EH (cell line): ENCODE measurements around the gene HACL1.
"Not testable (repeated sequence)": the region's sequence is repeated elsewhere in the genome, so short reads cannot be mapped to it uniquely, and the experiment has no call there.

Source experiments
- DNase-seq: peaks from one replicate; pipeline ENCODE4 v3.0.0-alpha.2; 2015; ENCODE audit warnings: low read depth

The HACL1 gene

DNA sequence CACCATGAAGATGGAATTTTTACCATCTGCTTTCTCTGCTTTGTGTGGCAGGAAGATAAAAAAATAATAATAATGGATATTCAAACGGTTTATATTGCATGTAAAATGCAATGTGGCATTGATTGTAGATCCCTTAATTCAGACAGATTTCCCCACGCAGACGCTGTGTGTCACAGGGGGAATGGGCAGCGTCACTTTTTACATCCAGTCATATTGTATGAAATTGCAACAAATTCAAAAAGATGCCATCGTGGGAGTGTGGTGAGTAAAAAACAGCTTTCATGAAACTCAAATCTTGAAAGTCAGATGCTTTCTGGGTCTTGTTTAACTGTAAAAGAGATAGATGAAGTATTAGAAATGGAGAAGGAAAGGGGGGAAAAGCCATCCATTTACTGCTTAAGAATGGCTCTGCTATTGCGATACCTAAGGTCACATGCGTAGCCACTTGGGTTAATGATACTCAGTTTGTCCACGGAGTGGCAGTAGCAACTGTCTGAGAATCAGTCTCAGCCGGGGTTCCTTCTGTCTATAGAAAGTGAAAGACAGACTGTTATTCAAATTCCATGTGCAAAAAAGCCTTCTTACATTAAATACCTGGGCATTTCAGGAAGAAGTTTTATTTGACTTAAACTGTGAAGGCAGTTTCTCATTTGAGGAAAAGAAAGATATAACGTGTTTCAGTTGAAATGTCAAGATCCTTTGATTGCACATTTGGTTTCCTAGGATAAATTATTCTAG, 28.7 kb upstream of the HACL1 start:
- peak; percentile 89 for DNase-seq

DNA sequence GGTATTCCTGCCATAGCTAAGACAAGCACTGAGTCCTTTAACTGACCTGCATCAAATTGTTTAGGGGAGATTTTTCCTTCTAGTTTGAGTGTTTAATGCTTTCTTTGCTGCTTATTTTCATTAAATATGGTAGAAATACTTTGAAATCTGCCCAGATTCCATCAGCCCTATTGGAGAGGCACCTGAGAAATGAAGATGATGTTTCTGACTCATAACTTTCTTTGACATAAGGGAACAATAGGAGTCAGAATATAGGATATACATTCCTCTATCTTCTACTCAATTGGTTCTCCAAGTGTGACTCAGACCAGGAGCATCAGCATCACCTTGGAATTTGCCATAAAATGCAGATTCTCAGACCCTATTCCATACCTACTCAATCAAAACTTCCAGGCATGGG, 27.6 kb upstream of the HACL1 start:
- no peak for DNase-seq

DNA sequence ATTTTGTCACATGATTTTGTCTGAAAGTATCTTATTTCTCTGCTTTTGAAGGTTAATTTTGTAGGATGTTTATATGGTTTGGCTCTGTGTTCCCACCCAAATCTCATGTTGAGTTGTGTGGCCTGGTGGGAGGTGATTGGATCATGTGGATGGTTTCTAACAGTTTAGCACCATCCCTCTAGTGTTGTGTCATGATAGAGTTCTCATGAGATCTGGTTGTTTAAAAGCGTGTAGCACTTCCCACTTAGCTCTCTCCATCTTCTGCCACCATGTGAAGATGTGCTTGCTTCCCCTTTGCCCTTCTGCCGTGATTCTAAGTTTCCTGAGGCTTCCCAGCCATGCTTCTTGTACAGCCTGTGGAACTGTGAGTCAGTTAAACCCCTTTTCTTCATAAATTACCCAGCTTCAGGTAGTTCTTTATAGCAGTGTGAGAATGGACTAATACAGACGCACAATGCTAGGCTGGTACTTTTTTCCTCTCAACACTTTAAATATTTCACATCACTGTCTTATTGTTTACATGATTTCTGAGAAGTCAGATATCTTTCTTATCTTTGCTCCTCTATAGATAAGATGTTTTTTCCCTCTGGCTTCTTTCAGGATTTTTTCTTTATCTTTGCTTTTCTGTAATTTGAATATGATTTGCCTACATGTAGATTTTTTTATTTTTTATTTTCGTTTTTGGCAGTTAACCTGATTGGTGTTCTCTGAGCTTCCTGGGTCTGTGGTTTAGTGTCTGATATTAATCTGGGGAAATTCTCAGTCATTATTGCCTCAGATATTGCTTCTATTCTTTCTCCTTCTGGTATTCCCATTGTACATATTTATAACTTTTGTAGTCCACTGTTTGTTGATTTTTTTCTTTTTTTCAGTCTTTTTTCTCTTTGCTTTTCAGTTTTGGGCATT, 22.4 kb upstream of the HACL1 start:
- DNase-seq = no peak

DNA sequence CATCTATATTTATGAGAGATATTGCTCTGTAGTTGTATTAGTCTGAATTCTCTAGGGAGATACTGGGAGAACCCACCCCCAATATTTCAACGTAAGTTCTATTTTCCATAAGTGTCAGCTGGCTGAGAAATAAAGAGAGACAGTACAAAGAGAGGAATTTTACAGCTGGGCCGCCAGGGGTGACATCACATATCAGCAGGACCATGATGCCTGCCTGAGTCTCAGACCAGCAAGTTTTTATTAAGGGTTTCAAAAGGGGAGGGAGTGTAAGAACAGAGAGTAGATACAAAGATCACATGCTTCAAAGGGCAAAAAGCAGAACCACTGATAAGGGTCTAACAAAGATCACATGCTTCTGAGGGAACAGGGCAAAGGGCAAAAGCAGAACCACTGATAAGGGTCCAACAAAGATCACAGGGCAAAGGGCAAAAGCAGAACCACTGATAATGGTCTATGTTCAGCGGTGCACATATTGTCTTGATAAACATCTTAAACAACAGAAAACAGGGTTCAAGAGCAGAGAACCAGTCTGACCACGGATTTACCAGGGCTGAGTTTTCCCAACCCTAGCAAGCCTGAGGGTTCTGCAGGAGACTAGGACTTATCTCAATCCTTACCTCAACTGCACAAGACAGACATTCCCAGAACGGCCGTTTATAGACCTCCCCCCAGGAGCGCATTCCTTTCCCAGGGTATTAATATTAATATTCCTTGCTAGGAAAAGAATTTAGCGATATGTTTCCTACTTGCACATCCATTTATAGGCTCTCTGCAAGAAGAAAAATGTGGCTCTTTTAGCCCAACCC, 18.5 kb upstream of the HACL1 start:
- DNase-seq = not testable (repeated sequence)

DNA sequence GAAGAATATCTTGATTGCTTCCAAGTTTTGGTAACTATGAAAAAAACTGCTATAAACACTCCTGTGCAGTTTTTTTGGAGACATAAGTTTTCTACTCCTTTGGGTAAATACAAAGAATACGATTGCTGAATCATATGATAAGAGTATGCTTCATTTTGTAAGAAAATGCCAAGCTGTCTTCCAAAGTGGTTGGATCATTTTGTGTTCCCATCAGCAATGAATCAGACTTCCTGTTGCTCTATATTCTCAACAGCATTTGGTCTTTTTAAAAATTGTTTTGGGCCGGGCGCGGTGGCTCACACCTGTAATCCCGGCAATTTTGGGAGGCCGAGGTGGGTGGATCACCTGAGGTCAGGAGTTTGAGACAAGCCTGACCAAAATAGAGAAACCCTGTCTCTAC, 14.7 kb upstream of the HACL1 start:
- peak; percentile 39 for DNase-seq

DNA sequence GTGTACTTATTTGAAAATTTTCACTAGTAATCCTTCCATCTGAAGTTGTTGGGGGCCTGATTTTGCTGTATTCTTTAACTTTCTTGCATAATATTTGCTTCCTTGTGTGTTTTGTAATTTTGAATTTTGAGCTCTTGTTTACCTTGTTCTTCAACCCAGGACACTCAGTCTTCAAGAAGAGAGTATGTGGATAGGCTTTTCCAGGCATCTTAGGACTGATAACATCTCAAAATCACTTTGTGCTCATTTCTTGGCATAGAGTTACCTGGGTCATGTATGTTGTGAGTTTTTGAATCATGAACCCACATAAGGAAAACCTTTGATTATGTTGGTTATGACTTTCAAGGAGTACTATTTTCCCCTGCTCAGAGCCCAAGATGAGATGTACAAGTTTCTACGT, 13.6 kb upstream of the HACL1 start:
- no peak for DNase-seq

DNA sequence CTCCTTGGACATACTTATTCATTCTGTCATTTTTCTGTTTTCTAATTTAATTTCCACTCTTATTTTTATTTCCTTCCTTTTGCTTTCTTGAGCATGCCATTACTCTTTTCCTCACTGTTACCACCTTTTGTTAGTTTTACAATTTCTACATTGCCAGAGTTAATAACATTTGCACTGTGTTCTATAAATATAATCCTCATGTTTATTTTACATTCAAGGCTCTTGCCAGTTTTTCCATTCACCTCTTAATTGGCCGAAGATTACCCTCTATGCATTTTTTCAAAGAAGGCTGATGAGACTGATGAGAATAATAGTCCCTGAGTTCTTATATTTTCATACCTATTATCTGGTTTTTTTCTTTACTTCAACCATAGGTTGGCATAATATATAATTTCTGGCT, 10.6 kb upstream of the HACL1 start:
- no peak for DNase-seq

DNA sequence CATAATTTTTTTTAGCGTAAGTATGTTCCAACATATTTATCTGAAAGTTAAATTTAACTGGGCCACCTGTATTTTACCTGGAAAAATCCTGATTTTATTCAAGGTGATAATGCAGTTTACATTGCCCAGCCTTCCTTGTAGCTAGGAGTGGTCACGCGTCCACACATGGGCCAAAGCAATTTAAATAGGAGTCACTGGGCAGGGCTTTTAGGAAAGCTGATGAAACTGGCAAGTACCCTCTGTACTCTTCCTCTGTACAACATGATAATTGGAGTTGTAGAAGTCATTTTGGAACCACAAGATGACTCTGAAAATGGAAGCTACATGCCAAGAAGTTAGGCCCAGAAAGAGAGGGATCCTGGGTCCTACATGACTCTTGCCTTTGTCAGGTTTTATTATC, 9.6 kb upstream of the HACL1 start:
- no peak for DNase-seq

DNA sequence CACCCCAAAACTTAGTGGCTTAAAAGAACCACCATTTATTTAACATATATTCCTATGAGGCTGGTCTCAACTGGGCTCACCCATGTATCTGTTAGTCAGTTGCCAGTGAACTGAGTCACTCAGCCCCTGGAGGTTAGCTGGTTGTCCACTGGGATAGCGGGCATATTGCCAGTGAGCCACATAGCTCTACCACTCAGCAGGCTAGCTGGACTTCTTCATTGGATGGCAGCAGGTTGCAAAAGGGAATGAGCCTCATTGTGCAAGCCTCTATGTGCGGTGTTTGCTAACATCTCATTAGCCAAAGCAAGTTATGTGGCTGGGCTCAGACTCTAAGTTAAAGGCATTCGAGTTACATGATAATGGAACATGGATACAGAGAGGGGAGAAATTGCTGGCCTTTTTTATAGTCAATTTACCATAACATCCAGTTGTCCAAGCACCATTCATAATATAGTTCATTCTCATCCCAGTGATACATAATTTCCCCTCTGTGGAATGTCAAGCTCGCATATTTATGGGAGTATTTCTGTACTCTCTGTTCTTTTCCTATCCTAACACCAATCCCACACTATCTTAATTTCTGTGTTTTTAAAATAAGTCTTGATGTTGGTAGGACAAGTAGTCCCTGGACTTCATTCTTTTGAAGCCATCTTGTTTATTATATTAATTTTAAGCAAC, 8.9 kb upstream of the HACL1 start:
- peak; percentile 81 for DNase-seq

DNA sequence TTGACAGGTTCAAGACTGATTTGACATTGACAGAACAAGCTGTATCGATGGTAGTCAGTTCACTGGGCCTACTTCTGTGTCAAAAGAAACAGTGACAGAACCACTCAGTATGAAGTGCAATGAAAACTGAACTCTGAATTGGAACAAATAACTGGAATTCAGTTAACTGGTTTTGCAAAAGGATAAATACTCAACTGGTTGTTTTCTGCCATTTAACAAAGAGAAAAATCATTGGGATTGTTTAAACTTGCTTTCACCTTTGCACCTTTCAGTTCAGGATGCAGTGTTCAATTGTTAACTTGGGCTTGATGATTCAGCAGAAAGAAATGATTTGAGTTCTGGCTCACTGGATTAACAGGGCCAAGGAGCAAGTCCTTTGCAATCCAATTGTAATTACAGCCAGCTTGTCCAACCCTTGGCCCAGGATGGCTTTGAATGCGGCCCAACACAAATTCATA, 5.1 kb upstream of the HACL1 start:
- no peak for DNase-seq

DNA sequence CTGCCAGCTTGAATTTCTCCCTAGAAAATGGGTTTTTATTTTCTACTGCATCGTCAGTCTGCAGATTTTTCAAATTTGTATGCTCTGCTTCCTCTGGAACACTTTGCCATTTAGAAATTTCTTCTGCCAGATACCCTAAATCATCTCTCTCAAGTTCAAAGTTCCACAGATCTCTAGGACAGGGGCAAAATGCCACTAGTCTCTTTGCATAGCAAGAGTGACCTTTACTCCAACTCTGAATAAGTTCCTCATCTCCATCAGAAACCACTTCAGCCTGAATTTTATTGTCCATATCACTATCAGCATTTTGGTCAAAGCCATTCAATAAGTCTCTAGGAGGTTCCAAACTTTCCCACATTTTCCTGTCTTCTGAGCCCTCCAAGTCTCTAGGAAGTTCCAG, 3.2 kb upstream of the HACL1 start:
- not testable (repeated sequence) for DNase-seq

DNA sequence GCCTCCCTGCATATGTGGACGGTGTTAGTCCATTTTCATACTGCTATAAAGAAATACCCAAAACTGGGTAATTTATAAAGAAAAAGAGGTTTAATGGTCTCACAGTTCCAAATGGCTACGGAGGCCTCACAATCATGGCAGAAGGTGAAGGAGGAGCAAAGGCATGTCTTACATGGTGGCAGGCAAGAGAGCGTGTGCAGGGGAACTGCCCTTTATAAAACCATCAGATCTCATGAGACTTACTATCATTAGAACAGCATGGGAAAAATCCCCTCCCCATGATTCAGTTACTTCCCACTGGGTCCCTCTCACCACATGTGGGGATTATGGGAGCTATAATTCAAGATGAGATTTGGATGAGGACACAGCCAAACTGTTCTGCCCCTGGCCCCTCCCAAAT, 1.4 kb upstream of the HACL1 start:
- not testable (repeated sequence) for DNase-seq

DNA sequence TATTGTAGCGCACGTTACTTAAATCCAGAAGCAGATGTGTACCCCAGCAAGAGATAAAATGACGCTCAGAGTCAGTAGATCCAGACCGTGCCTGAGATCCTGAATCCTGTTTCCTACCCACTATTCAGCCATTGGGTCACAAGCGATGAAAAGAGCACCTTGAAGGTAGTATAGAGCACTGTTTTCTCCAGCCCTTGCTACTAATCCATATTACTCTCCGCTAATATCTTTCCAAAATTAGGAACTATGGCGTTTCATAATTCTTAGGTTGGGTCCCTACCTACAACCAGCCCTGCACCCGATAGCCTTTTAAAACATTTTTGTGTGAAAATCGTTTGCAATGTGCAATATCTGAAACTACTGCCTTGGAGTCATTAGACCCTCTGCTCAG, 772 bp upstream of the HACL1 start:
- DNase-seq = no peak

DNA sequence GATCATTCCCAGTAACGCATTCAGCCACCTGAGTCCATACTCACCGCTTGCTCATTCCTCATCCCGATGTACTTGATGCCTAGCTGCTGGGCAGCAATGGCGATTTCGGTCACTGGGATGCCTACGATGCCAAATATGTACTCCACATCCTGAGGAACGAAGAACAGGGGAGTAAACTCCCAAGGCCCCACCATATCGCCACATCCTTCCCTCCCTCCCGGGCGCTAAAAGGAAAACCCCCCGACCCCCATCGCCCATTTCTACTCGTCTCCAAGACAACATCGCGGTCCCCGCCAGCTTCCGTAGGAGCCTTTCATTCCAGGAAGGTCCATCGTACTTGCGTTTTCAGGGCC, 347 bp downstream of the HACL1 start:
- no peak for DNase-seq

DNA sequence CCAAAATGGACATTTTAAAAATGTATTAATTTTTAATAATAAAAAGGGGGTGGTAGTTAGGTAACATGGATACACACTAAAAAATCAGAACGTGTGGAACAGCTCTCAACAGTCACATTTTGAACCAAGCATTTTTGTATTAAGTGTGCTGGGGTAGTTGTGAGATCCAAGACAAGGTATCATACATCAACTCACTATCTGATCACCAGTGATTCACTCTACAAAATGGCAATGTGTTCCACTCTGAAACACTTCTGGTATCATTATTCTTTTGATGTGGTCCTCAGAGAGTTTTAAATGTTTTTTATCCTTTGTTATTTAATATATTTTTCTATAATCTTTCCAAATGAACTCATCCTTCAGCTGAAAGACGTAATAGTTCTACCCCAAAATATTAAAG, 5.4 kb downstream of the HACL1 start:
- DNase-seq = no peak

DNA sequence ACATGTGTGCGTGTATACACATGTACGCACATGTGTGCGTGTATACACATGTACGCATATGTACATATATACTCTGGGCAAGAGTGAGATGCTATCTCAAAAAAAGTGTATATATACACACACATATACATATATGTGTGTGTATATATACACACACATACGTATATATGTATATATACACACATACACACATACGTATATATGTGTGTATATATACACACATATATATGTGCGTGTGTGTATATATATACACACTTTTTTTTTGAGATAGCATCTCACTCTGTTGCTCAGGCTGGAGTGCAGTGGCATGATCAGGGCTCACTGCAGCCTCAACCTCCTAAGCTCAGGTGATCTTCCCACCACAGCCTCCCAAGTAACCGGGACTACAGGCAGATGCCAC, 8.4 kb downstream of the HACL1 start:
- DNase-seq = no peak

DNA sequence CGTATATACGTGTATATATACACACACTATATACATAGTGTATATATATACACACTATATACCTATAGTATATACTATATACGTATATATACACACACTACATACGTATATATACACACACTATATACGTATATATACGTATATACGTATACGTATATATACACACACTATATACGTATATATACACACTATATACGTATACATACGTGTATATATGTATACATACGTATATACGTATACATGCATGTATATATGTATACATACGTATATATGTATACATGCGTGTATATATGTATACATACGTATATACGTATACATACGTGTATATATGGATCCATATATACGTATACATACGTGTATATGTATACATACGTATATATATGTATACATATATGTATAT, 9.4 kb downstream of the HACL1 start:
- no peak for DNase-seq

DNA sequence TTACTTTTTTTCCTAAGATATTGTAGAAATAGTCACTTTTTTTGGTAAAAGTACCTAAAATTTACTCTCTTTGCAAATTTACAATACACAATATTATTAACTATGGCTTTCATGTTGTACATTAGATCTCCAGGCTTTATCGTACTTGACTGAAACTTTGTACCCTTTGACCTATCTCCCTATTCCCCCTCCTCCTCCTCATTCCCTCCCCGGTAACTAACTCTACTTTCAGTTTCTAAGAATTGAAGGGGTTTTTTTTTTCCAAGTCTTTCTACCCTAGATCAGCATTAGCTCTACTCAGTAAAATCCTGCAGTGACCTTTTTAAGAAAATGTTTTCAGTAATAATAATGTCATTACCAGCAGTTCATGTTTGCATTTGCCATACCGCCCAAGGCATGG, 10.1 kb downstream of the HACL1 start:
- no peak for DNase-seq

DNA sequence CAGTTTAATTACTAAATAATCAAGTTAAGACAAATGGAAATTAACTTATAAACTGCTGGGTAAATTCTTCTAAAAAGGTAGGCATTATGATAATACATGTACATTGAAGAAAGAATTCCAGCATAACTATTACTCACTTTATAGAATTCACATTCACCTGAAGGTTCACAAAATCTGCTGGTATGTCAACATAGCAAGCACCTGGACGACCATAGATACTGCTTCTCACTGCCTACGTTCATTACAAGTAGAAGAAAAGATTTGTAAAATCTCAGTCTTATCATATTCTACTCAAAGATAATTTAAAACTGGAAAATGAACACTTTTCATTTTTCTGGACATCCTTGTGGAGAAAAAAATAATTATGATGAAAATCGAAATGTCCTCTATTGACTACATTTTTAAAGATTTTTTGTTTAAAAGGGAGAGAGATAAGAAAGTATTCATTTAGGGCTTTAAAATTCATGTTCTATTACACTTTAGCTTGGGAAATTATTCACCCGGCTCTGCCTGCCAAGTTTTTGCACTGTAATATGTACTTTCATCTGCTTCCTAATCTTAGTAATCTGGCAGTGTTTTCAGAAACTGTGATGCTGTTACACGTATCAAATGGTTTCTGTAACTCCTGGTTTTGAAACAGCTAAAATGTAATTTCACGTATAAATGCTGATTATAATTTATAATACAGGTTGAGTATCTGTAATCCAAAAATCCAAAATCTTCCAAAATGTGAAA, 16.1 kb downstream of the HACL1 start:
- DNase-seq = no peak

DNA sequence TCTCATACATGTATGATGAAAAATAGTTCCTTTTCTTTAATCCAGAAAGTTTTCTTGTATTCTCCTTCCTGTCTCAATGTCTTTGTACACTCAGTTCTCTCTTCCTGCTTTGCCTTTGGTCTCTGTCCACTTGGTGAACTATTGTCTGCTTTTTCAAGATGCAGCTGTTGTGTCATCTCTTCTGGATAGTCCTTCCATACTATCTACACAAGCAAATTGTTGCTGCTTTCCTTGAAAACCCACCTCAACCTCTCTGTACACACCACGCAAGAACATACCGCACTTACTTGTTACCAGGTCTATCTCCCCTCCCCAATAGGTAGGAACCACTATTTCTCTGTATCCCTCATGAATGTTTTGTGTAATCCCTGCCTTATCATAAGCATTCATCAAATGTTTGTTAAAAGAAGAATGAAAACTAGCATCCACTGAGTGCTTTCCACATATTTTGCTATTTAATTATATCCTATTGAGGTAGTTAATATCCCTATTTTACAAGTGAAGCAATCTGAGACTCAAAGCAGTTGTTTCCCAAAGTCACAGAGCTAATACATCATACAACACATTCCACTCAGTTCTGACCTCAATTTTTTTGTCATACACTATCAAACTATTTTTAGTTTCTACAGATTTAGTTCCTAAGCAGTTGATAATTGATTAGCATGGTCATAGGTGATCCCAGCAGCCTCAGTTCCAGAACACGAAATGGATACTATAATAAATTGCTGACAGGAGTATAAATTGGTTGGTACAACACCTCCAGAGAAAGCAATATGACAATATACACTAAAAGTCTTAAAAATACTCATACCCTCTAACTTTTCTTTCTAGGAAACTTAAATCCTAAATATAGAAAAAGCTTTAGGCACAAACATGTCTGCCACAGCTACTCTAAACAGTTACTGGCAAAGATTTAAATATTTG, 19.6 kb downstream of the HACL1 start:
- DNase-seq = peak; percentile 44
